GM20431 (cell line): ENCODE data around the gene TMEM222.

ENCODE experiments used
- in situ Hi-C: fragments of 300-500 bp; cut with MseI, MboI; formaldehyde crosslinking; loops from one replicate; pipeline ENCODE4 v1.15.0; 2020; ENCODE audit warnings: low sequenced_read_pairs; ENCODE audit not compliant: unreplicated experiment

The TMEM222 gene

DNA sequence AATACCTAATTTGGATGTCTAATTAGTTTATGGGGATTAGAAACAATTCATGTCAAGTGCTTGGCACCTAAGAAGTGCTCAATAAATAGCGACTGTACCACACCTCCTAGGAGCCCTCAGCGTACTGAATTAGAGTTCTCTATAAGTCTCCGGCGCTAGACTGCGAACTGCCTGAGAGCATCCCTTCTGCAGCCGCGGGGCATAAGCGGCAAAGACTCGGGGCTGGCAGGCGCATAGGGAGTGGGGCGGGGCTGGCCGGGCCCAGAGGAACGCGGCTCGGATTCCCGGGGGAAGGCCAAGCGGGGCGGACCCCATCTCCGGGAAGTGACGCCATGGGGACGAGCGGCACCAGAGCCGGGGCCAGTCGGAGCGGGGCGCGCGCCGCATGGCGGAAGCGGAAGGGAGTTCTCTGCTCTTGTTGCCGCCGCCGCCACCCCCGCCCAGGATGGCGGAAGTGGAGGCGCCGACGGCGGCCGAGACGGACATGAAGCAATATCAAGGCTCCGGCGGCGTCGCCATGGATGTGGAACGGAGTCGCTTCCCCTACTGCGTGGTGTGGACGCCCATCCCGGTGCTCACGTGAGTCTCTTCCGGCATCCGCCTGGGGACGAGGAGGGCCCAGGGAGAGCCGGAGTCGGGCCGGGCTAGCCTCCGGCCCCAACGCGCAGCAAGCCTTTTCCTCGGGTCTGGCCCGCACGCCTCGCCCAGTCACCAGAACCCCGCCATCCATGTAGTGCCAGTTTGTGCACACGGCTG is at the start of gene TMEM222:
Gene TMEM222 (plus strand): TSS at position 351 of the 756 bp plus-strand sequence. CDS start 35 bp downstream, at position 386.
- in situ Hi-C loops, result no loop called here

GRCh38 chr1:27274204-27274603 is 47.8 kb upstream of the TMEM222 start:
- in situ Hi-C loops, result no loop called here

DNA sequence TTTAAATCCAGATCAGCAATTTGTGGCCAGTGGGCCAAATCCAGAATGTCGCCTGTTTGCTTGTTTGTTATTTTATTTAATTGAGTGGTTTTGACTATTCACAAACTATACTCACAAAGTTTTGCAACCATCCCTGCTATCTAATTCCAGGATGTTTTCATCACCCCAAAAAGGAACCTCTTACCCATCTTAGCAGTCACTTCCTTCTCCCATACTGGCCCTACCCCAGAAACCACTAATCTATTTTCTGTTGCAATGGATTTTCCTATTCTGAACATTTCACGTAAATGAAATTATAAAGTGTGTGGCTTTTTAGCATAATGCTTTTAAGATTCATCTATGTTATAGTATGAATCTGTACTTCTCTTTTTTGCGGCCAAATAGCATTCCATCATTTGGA is 46.3 kb upstream of the TMEM222 start:
- in situ Hi-C loops, result loop anchor here (25.0 kb wide), 1 partner anchor 88 kb away; no protein-coding TSS in a partner anchor

GRCh38 chr1:27284425-27285273 is 37.3 kb upstream of the TMEM222 start:
- in situ Hi-C loops, result loop anchor here (25.0 kb wide), 1 partner anchor 97 kb away; no protein-coding TSS in a partner anchor

DNA sequence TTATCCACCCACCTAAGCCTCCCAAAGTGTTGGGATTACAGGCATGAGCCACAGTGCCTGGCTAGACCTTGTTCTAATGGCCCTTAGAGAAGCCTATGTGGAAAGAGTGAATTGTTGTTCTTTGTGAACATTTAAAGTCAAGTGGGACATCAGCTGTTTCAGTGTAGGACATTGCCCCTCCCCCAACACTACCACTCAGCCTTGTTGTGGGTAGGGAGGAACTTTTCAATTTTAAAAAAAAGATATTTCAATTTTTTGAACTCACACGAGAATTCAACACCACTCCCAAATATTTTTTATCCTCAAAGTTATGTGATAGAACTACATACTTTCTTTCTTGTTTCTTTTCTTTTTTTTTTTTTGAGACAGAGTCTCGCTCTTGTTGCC is 36.7 kb upstream of the TMEM222 start:
- in situ Hi-C loops, result loop anchor here (25.0 kb wide), 1 partner anchor 98 kb away; no protein-coding TSS in a partner anchor

DNA sequence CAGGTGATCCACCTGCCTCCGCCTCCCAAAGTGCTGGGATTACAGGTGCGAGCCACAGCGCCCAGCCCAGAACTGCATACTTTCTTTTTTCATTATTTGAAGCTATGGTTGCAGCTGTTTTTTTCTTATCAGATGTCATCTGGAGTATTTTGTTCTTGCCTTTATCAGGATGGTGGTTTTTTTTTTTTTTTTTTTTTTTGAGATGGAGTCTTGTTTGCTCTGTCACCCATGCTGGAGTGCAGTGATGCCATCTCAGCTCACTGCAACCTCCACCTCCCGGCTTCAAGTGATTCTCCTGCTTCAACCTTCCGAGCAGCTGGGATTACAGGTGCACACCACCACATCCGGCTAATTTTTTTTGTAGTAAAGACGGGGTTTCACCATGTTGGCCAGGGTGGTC is 36.1 kb upstream of the TMEM222 start:
- in situ Hi-C loops, result loop anchor here (25.0 kb wide), 1 partner anchor 99 kb away; no protein-coding TSS in a partner anchor

GRCh38 chr1:27289125-27289524 is 32.8 kb upstream of the TMEM222 start:
- in situ Hi-C loops, result loop anchor here (25.0 kb wide), 1 partner anchor 102 kb away; no protein-coding TSS in a partner anchor

- in situ Hi-C loops, result loop anchor here (10.0 to 25.0 kb wide), 2 partner anchors 103 to 186 kb away; no protein-coding TSS in a partner anchor
Measured at GRCh38 chr1:27290581-27290980, 31.4 kb upstream of the TMEM222 start.

GRCh38 chr1:27292106-27292505 is 29.9 kb upstream of the TMEM222 start:
- in situ Hi-C loops, result loop anchor here (10.0 to 25.0 kb wide), 2 partner anchors 105 to 187 kb away; no protein-coding TSS in a partner anchor

DNA sequence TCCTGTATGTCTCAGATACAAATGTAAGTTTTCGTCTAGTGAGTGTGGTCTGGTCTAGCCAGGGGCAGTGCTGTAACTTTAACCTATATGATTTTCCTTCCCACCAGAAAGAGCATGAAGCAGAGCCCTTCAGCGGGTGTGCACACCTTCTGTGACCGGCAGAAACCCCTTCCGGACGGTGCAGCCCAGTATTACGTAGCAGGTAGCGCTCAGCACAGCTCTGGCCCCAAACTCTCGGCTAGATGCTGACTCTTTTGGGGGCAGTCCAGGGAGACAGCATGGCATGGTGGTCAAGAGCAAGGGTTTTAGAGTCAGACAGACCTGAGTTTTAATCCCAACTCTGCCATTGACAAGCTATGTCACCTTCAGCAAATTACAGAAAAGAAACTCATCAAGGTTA is 28.0 kb upstream of the TMEM222 start:
- in situ Hi-C loops, result loop anchor here (10.0 to 25.0 kb wide), 2 partner anchors 107 to 189 kb away; no protein-coding TSS in a partner anchor

DNA sequence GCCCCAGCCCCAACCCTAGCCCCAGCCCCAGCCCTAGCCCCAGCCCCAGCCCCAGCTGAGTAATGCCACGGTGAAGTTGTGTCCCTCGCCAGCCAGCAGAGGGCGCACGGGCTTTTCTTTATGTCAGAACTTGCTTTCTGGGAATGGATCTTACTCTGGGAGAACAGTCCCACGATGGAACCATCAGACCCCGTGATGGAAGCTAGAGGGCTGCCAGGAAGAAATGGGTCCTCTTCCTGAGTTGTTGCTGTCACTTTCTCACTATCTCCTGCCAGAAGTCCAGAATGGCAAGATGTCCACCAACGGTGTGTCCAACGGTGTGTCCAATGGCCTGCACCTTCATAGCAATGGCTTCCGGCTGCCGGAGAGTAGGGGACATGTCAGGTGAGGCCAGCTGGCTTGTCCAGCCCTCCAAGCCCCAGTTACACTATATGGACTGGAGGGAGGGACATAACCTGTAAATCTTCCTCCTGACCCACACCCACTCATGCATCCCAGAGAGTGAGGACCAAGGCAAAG is 25.1 kb upstream of the TMEM222 start:
- in situ Hi-C loops, result loop anchor here (10.0 to 25.0 kb wide), 2 partner anchors 110 to 192 kb away; no protein-coding TSS in a partner anchor

DNA sequence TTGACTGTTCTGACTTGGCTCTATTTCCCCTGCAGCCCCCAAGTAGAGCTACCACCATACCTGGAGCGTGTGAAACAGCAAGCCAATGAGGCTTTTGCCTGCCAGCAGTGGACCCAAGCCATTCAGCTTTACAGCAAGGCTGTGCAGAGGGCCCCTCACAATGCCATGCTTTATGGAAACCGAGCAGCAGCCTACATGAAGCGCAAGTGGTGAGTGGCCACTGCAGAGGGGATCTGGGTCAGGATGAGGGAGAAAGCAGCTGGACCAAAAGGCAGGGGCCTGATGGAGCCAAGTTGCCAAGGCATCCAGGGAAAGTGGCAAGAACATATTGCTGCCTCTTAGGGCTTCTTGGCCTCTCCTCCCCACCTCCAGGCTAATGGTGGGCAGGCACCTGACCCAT is 24.1 kb upstream of the TMEM222 start:
- in situ Hi-C loops, result loop anchor here (10.0 to 25.0 kb wide), 2 partner anchors 111 to 193 kb away; no protein-coding TSS in a partner anchor

- in situ Hi-C loops, result loop anchor here (10.0 to 25.0 kb wide), 2 partner anchors 112 to 194 kb away; no protein-coding TSS in a partner anchor
Measured at GRCh38 chr1:27298632-27299384, 23.2 kb upstream of the TMEM222 start.

- in situ Hi-C loops, result loop anchor here (5.0 to 25.0 kb wide), 3 partner anchors 93 to 195 kb away; partner anchors contain the start of gene GPR3
Measured at GRCh38 chr1:27299385-27300271, 22.3 kb upstream of the TMEM222 start.

GRCh38 chr1:27300341-27301051 is 21.5 kb upstream of the TMEM222 start:
- in situ Hi-C loops, result loop anchor here (5.0 kb wide), 1 partner anchor 92 kb away; the partner anchor contains the start of gene GPR3

- in situ Hi-C loops, result loop anchor here (5.0 kb wide), 1 partner anchor 91 kb away; the partner anchor contains the start of gene GPR3
Measured at GRCh38 chr1:27301052-27301422, 20.9 kb upstream of the TMEM222 start.

GRCh38 chr1:27301582-27302199 is 20.3 kb upstream of the TMEM222 start:
- in situ Hi-C loops, result loop anchor here (5.0 kb wide), 1 partner anchor 91 kb away; the partner anchor contains the start of gene GPR3
